ENCODE results near the gene SEL1L2. TPM values are rescaled to one million over a fixed set of nuclear protein-coding genes. Genes with fewer than 3 reads are reported as not detected.
"Not testable (repeated sequence)": the region's sequence is repeated elsewhere in the genome, so short reads cannot be mapped to it uniquely, and the experiment has no call there.

SEL1L2 gene
- polyA plus RNA-seq: not detected

GRCh38 chr20:13990465-13990864 lies at the start of gene SEL1L2:
Gene SEL1L2, minus strand, starts transcription at chr20:13990614. Its CDS starts 80 bp downstream, at chr20:13990534.
- Mint-ChIP-seq H3K9me3 (peaks cover 1 to 17% (median 17%) of the 10 kb centered on the region in 3 donors), H3K27ac (no peak within 1 kb of the TSS), H3K4me3 (no peak within 1 kb of the TSS), H3K36me3 (no peaks in the 10 kb centered on the region), H3K4me1 (no peaks in the 10 kb centered on the region), H3K27me3 (peaks cover 1% of the 10 kb centered on the region)

DNA sequence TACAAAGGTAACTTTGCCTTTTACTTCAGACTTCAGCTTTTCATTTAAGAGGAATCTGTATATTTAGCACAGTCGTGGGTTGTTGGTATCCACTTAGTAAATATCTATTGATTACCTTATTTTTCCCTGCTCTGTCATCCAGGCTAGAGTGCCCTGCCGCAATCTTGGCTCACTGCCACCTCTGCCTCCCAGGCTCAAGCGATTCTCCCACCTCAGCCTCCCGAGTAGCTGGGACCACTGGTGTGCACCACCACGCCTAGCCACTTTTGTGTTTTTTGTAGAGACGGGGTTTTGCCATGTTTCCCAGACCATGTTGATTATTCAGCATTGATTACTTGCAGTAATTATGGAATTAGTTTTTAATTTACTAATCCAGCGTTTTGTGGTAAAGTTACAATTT lies 46.2 kb upstream of the SEL1L2 start:
- H3K36me3 Mint-ChIP-seq: no peaks in the 10 kb centered on the region
- H3K4me1 Mint-ChIP-seq: no peaks in the 10 kb centered on the region
- H3K27ac Mint-ChIP-seq: no peak overlapping the region
- no peaks in the 10 kb centered on the region for H3K27me3 Mint-ChIP-seq
- H3K4me3 Mint-ChIP-seq: no peak overlapping the region
- no peaks in the 10 kb centered on the region for H3K9me3 Mint-ChIP-seq

DNA sequence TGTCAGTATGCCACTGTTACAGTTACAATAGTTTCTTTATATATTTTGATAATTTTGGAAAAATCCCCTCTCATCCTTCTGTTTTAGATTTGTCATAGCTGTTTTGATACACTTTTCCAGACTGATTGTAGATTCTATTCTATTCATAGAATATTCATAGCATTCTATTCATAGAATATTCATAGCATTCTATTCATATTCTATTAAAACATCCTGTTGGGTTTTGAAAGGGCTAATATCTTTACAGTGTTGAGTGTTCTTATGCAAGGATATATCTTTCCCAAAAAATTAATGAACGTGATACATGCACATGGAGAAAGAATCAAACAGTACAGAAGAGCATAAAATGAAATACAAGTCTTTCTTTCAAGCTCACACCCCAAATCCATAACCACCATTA lies 42.9 kb upstream of the SEL1L2 start:
- peaks cover 0 to 2% (median 0%) of the 10 kb centered on the region in 3 donors for H3K9me3 Mint-ChIP-seq
- no peaks in the 10 kb centered on the region for H3K4me1 Mint-ChIP-seq
- H3K27ac Mint-ChIP-seq: no peak overlapping the region
- H3K4me3 Mint-ChIP-seq: no peak overlapping the region
- no peaks in the 10 kb centered on the region for H3K27me3 Mint-ChIP-seq
- H3K36me3 Mint-ChIP-seq: no peaks in the 10 kb centered on the region

GRCh38 chr20:14030991-14031390 lies 40.6 kb upstream of the SEL1L2 start:
- Mint-ChIP-seq H3K36me3 (no peaks in the 10 kb centered on the region), H3K9me3 (peaks cover 0 to 5% (median 2%) of the 10 kb centered on the region in 3 donors), H3K27me3 (no peaks in the 10 kb centered on the region), H3K4me3 (no peak overlapping the region), H3K27ac (no peak overlapping the region), H3K4me1 (no peaks in the 10 kb centered on the region)

DNA sequence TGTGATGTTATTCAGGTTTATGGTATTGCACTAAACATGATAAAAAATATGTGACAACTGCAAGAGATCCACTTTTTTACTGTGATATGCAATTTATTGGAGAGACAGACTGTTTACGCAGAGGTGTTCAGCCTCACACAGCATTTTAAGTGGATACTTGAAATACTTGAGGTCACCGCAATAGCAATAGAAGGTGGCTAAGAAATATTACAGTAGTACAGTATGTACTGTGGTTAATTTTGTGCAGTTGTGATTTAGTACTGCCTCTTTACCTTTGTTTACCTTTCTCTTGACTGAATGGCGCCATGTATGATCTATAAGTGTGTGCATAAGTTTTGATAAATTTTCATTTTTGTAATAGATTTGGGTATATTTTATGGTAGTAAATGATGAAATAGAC lies 22.3 kb upstream of the SEL1L2 start:
- Mint-ChIP-seq H3K27me3 (no peaks in the 10 kb centered on the region), H3K4me1 (no peaks in the 10 kb centered on the region), H3K9me3 (peaks cover 7 to 10% (median 10%) of the 10 kb centered on the region in 3 donors), H3K4me3 (no peak overlapping the region), H3K27ac (no peak overlapping the region), H3K36me3 (no peaks in the 10 kb centered on the region)

DNA sequence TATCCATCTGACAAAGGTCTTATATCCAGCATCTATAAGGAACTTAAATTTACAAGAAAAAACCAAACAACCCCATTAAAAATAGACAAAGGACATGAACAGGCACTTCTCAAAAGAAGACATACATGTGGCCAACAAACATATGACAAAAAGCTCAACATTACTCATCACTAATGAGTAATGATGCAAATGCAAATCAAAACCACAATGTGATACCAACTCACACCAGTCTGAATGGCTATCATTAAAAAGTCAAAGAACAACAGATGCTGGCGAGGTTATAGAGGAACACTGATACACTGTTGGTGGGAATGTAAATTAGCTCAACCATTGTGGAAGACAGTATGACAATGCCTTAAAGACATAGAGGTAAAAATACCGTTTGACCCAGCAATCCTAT lies 18.8 kb upstream of the SEL1L2 start:
- H3K4me1 Mint-ChIP-seq: no peaks in the 10 kb centered on the region
- H3K27ac Mint-ChIP-seq: no peak overlapping the region
- H3K4me3 Mint-ChIP-seq: no peak overlapping the region
- peaks cover 4 to 10% (median 7%) of the 10 kb centered on the region in 3 donors for H3K9me3 Mint-ChIP-seq
- no peaks in the 10 kb centered on the region for H3K27me3 Mint-ChIP-seq
- no peaks in the 10 kb centered on the region for H3K36me3 Mint-ChIP-seq

GRCh38 chr20:14005996-14006395 lies 15.6 kb upstream of the SEL1L2 start:
- Mint-ChIP-seq H3K4me1 (no peaks in the 10 kb centered on the region), H3K36me3 (no peaks in the 10 kb centered on the region), H3K9me3 (peaks cover 4 to 6% (median 4%) of the 10 kb centered on the region in 3 donors), H3K4me3 (no peak overlapping the region), H3K27me3 (peaks cover under 1% of the 10 kb centered on the region), H3K27ac (peak overlapping the region in 1 of 3 donors; percentile 9)

DNA sequence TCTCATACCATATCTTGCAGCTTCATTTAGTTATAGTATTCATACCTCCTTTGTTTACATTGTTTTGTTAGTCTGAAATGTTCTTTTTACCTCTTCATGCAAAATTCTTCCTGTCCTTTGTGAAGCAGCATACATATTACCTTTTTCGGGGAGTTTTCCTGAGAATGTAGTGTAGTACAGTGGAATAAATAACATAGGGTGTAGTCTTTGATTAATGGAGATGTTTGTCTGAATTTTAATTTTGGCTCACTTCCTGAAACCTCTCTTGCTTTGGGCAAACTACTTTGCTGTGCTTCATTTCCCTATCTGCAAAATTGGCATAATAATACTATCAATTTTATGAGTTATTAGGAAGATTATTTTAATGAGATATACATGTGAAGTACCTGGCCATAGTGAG lies 10.5 kb upstream of the SEL1L2 start:
- peaks cover 0 to 7% (median 2%) of the 10 kb centered on the region in 3 donors for H3K4me1 Mint-ChIP-seq
- peaks cover 1 to 5% (median 4%) of the 10 kb centered on the region in 3 donors for H3K9me3 Mint-ChIP-seq
- H3K4me3 Mint-ChIP-seq: no peak overlapping the region
- H3K27me3 Mint-ChIP-seq: peaks cover 17% of the 10 kb centered on the region
- H3K27ac Mint-ChIP-seq: no peak overlapping the region
- no peaks in the 10 kb centered on the region for H3K36me3 Mint-ChIP-seq

GRCh38 chr20:13996265-13996664 lies 5.9 kb upstream of the SEL1L2 start:
- peak overlapping the region in 2 of 4 donors; percentile 34 to 81 for H3K4me3 Mint-ChIP-seq
- H3K27me3 Mint-ChIP-seq: peaks cover 18% of the 10 kb centered on the region
- H3K27ac Mint-ChIP-seq: peak overlapping the region in 1 of 3 donors; percentile 39
- H3K36me3 Mint-ChIP-seq: no peaks in the 10 kb centered on the region
- H3K9me3 Mint-ChIP-seq: peaks cover 3 to 21% (median 16%) of the 10 kb centered on the region in 3 donors
- peaks cover 0 to 7% (median 2%) of the 10 kb centered on the region in 3 donors for H3K4me1 Mint-ChIP-seq

- Mint-ChIP-seq H3K27ac (peak overlapping the region in 1 of 3 donors; percentile 39), H3K4me1 (peaks cover 0 to 7% (median 2%) of the 10 kb centered on the region in 3 donors), H3K4me3 (peak overlapping the region in 1 of 4 donors; percentile 81), H3K27me3 (peaks cover 17% of the 10 kb centered on the region), H3K9me3 (peaks cover 3 to 21% (median 16%) of the 10 kb centered on the region in 3 donors), H3K36me3 (no peaks in the 10 kb centered on the region)
Observed at GRCh38 chr20:13995841-13996240, 5.4 kb upstream of the SEL1L2 start.

DNA sequence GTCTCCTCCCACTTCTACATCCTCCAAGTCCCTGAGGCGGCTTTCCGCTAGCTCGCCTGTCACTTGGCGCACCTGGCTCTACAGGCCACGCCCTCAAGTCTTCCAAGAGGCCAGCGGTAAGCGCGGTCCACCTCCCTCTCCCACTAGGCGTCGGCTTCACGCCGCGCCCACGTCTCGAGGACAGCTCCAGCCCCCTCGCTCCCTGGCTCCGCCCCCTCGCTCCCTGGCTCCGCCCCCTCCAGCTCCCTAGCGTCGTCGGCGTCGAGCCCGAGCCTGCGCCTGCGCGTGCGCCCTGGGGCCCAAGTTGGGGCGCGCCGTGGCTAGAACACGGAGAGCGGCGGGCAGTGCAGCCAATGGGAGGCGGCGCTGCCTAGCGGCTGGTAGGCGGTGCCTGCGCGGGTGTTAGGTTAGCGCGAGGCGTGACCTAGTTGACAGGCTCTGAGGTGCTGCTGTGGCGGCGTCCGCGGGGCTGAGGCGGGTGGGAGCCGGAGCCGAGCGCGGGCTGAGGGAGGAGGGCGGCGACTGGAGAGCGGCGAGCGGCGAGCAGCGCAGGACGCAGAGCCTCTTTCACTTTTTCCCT lies 4.8 kb upstream of the SEL1L2 start, which contains the start of gene MACROD2:
TSS of gene MACROD2 (plus strand) at position 431 of the 580 bp plus-strand sequence.
- Mint-ChIP-seq H3K9me3 (peaks cover 3 to 21% (median 16%) of the 10 kb centered on the region in 3 donors), H3K27me3 (peaks cover 15% of the 10 kb centered on the region), H3K36me3 (no peaks in the 10 kb centered on the region), H3K27ac (peak within 1 kb of the TSS in 1 of 3 donors; percentile 39), H3K4me3 (peak within 1 kb of the TSS in 1 of 4 donors; percentile 81), H3K4me1 (peaks cover 0 to 7% (median 2%) of the 10 kb centered on the region in 3 donors)

- H3K4me1 Mint-ChIP-seq, H3K27ac Mint-ChIP-seq, H3K36me3 Mint-ChIP-seq: not testable (repeated sequence)
- peaks cover 3 to 21% (median 14%) of the 10 kb centered on the region in 3 donors for H3K9me3 Mint-ChIP-seq
- H3K27me3 Mint-ChIP-seq: peaks cover 11% of the 10 kb centered on the region
- H3K4me3 Mint-ChIP-seq: peak overlapping the region in 1 of 4 donors; percentile 42
Observed at GRCh38 chr20:13991955-13992354, 1.5 kb upstream of the SEL1L2 start.

GRCh38 chr20:13991311-13991710 lies 897 bp upstream of the SEL1L2 start:
- Mint-ChIP-seq H3K27ac (no peak overlapping the region), H3K27me3 (peaks cover 4% of the 10 kb centered on the region), H3K36me3 (no peaks in the 10 kb centered on the region), H3K4me1 (peaks cover 0 to 2% (median 0%) of the 10 kb centered on the region in 3 donors), H3K9me3 (peaks cover 1 to 18% (median 15%) of the 10 kb centered on the region in 3 donors), H3K4me3 (peak overlapping the region in 1 of 4 donors; percentile 42)

- H3K36me3 Mint-ChIP-seq: no peaks in the 10 kb centered on the region
- H3K4me3 Mint-ChIP-seq: no peak overlapping the region
- peaks cover 4 to 11% (median 6%) of the 10 kb centered on the region in 3 donors for H3K9me3 Mint-ChIP-seq
- no peak overlapping the region for H3K27ac Mint-ChIP-seq
- H3K27me3 Mint-ChIP-seq: no peaks in the 10 kb centered on the region
- H3K4me1 Mint-ChIP-seq: no peaks in the 10 kb centered on the region
Observed at GRCh38 chr20:13984211-13984610, 6.2 kb downstream of the SEL1L2 start.

- Mint-ChIP-seq H3K27ac (no peak overlapping the region), H3K4me3 (no peak overlapping the region), H3K9me3 (peaks cover 2 to 6% (median 3%) of the 10 kb centered on the region in 3 donors), H3K36me3 (no peaks in the 10 kb centered on the region), H3K27me3 (no peaks in the 10 kb centered on the region), H3K4me1 (peaks cover 0 to 1% (median 0%) of the 10 kb centered on the region in 3 donors)
Observed at GRCh38 chr20:13960525-13960924, 29.9 kb downstream of the SEL1L2 start.

DNA sequence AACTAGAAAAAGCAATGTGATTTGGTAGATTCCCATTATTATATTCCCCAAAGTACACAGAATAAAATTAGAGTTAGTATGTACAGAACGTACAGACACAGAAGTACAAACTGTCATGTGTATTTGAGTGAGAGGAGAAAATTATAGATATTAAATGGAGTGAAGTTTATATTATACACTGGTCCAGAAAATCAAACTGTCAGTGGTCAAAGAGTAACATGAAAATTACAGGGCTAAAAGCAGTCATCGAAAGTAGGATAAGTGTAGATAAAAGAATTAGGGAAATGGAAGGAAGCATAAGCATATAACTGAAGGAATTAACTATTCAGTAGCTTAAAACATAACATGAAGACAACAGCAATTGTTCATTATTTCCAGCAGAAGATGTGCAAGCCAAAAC lies 30.3 kb downstream of the SEL1L2 start:
- Mint-ChIP-seq H3K27me3 (no peaks in the 10 kb centered on the region), H3K36me3 (no peaks in the 10 kb centered on the region), H3K4me3 (no peak overlapping the region), H3K27ac (no peak overlapping the region), H3K4me1 (peaks cover 0 to 1% (median 0%) of the 10 kb centered on the region in 3 donors), H3K9me3 (peaks cover 2 to 6% (median 3%) of the 10 kb centered on the region in 3 donors)

Data from IgD-negative memory B cell (primary cell).